GM12878 (cell line): Measurements from ENCODE around the gene MBD6. TPM values are rescaled to one million over a fixed set of nuclear protein-coding genes. Genes with fewer than 3 reads are reported as not detected.

Experiments
- ATAC-seq: fragments of 200-7000 bp; cut with Tn5 transposase; 3 replicates; pipeline ENCODE4 v1.9.1; 2020; ENCODE audit warnings: mild to moderate bottlenecking, moderate library complexity
- BruUV-seq: library from RNA; stranded (reverse); fragments of 400-500 nt; replicated peaks from 2 replicates; lab custom pipeline; 2021; lab: Mats Ljungman, UMichigan
- CTCF ChIA-PET: fragments of 300-600 bp; sonication (Branson Sonifier 250); formaldehyde crosslinking; extraction: SDS; loops from one replicate; lab custom pipeline; 2021; ENCODE audit warnings: inconsistent platforms; lab: Yijun Ruan, JAX
- POLR2A ChIA-PET: fragments of 350-600 bp; formaldehyde crosslinking; extraction: SDS; loops from one replicate; lab custom pipeline; 2021; ENCODE audit warnings: inconsistent platforms; lab: Charles Lee
- RAD21 ChIA-PET: fragments of 300-600 bp; sonication (Branson Sonifier 250); formaldehyde crosslinking; loops from one replicate; lab custom pipeline; 2023; ENCODE audit warnings: antibody characterized with exemption; ENCODE audit not compliant: unreplicated experiment; lab: Charles Lee
- SMC1A ChIA-PET: fragments of 300-600 bp; sonication (Branson Sonifier 250); formaldehyde crosslinking; loops from one replicate; lab custom pipeline; 2023; ENCODE audit not compliant: unreplicated experiment, uncharacterized antibody; lab: Charles Lee
- DNase-seq: peaks from one replicate; pipeline ENCODE4 v3.0.0-alpha.2; 2011; ENCODE audit warnings: low read depth, low spot score
- FAIRE-seq: peaks from 3 replicates; lab custom pipeline; 2011; peaks lifted over from hg19 to GRCh38; lab: Jason Lieb, UNC
- H2AFZ ChIP-seq: 2 replicates; pipeline ENCODE4 v1.6.0; 2011; ENCODE audit warnings: low read depth, low read length, control low read depth; ENCODE audit not compliant: control insufficient read depth
- H3K27ac ChIP-seq: 2 replicates; pipeline ENCODE4 v1.5.1; 2011; ENCODE audit warnings: control low read depth; ENCODE audit not compliant: control insufficient read depth, insufficient read depth
- H3K27me3 ChIP-seq, 2 experiments: replicated peaks in 1 of 2; 2 replicates each; pipeline versions ENCODE4 v1.6.0 to v1.6.1; 2011; ENCODE audit warnings: low read length in 1 of 2; ENCODE audit not compliant: control insufficient read depth in 2 of 2, insufficient read depth in 2 of 2
- H3K36me3 ChIP-seq, 2 experiments: 2 replicates each; pipeline ENCODE4 v1.5.1; 2011; ENCODE audit warnings: low read length in 1 of 2; ENCODE audit not compliant: control insufficient read depth in 2 of 2, insufficient read depth in 2 of 2
- H3K4me1 ChIP-seq: 2 replicates; pipeline ENCODE4 v1.6.1; 2011; ENCODE audit warnings: mild to moderate bottlenecking, low read length, moderate library complexity, mixed read lengths; ENCODE audit not compliant: control insufficient read depth, insufficient read depth
- H3K4me2 ChIP-seq: 2 replicates; pipeline ENCODE4 v1.6.0; 2011; ENCODE audit warnings: control low read depth; ENCODE audit not compliant: control insufficient read depth, insufficient read depth
- H3K4me3 ChIP-seq: fragments of 200-600 bp; sonication (generic); 2 replicates; pipeline ENCODE4 v1.5.1; 2016
- H3K79me2 ChIP-seq: 2 replicates; pipeline ENCODE4 v1.6.0; 2011; ENCODE audit warnings: low read length; ENCODE audit not compliant: control insufficient read depth, insufficient read depth
- H3K9ac ChIP-seq: 2 replicates; pipeline ENCODE4 v1.8.0; 2011; ENCODE audit warnings: low read length, control low read depth, mixed read lengths; ENCODE audit not compliant: control insufficient read depth, insufficient read depth
- H3K9me3 ChIP-seq: replicated peaks from 3 replicates; pipeline ENCODE4 v1.5.1; 2011; ENCODE audit warnings: mild to moderate bottlenecking, low read length; ENCODE audit not compliant: control insufficient read depth, insufficient read depth
- H4K20me1 ChIP-seq: 2 replicates; pipeline ENCODE4 v1.6.0; 2011; ENCODE audit not compliant: control insufficient read depth, insufficient read depth
- E2F8 ChIP-seq: fragments of 450-650 bp; IDR thresholded peaks from 2 replicates; pipeline ENCODE4 v1.6.1; 2018; ENCODE audit warnings: mild to moderate bottlenecking, low read depth, moderate library complexity; ENCODE audit not compliant: partially characterized antibody
- IRF4 ChIP-seq: IDR thresholded peaks from 2 replicates; pipeline ENCODE4 v1.6.1; 2011; ENCODE audit warnings: low read depth, low read length
- NR2F1 ChIP-seq: fragments of 450-650 bp; conservative IDR thresholded peaks from 2 replicates; pipeline ENCODE4 v1.6.1; 2017; ENCODE audit warnings: mild to moderate bottlenecking
- SMAD5 ChIP-seq: IDR thresholded peaks from 2 replicates; pipeline ENCODE4 v1.6.1; 2016; ENCODE audit warnings: antibody characterized with exemption, low read depth
- SUZ12 ChIP-seq: fragments of 200-600 bp; sonication (generic); IDR thresholded peaks from one replicate; pipeline ENCODE4 v1.6.1; 2018; ENCODE audit warnings: antibody characterized with exemption, mild to moderate bottlenecking; ENCODE audit not compliant: unreplicated experiment
- TAF1 ChIP-seq: IDR thresholded peaks from 2 replicates; pipeline ENCODE4 v1.6.1; 2011; ENCODE audit warnings: mild to moderate bottlenecking, low read depth, low read length, borderline replicate concordance
- ZNF217 ChIP-seq: fragments of 450-650 bp; IDR thresholded peaks from 2 replicates; pipeline ENCODE4 v1.6.1; 2017; ENCODE audit warnings: antibody characterized with exemption, mild to moderate bottlenecking
- ZNF274 ChIP-seq: IDR thresholded peaks from one replicate; pipeline ENCODE4 v1.8.0; 2011; ENCODE audit not compliant: insufficient read length, insufficient read depth
- ZNF384 ChIP-seq: IDR thresholded peaks from 2 replicates; pipeline ENCODE4 v1.6.1; 2012; ENCODE audit warnings: low read depth, mild to moderate bottlenecking, low read length, improper control_type of control experiment, borderline replicate concordance
- WGBS: methylation state at CpG from one replicate; pipeline ENCODE4 v1.1.6; 2016; ENCODE audit warnings: low lambda C conversion rate; ENCODE audit not compliant: insufficient replicate concordance, insufficient coverage; ENCODE audit errors: missing lambda C conversion rate; 5-methylcytosine and 5-hydroxymethylcytosine counted together
- in situ Hi-C: fragments of 300-500 bp; cut with MboI; formaldehyde crosslinking; loops from 9 replicates; pipeline ENCODE4 v1.14.3; 2018; ENCODE audit warnings: mixed read lengths
- intact Hi-C: fragments of 100-400 bp; cut with micrococcal nuclease; formaldehyde crosslinking; loops from one replicate; pipeline ENCODE4 v1.14.2; 2022; ENCODE audit not compliant: unreplicated experiment
- polyA plus RNA-seq, 11 experiments: library from polyadenylated mRNA; depleted of rRNA in 4 of 11; unstranded in 6 of 11; stranded (reverse) in 5 of 11; fragments of >200 nt; fragmentation: Nextera tagmentation in 4 of 11; fragmentation: Illumina TruSeq in 1 of 11; extraction: Ambion mirVana in 4 of 11; extraction: Trizol in 1 of 11; gene quantifications; 1 replicate in 1 of 11; 2 replicates in 10 of 11; pipeline versions ENCODE4 v1.2.1 to v1.2.3, GENCODE V29; 2011 to 2016; ENCODE audit warnings: inconsistent platforms in 2 of 11, missing spikeins in 2 of 11, low read depth in 1 of 11
- total RNA-seq, 4 experiments: library from RNA; depleted of rRNA in 3 of 4; stranded (reverse); fragments of >200 nt in 3 of 4; fragmentation: Illumina TruSeq in 1 of 4; extraction: Trizol in 1 of 4; gene quantifications; 2 replicates each; pipeline versions ENCODE4 v1.2.1 to v1.2.3, GENCODE V29; 2013 to 2021
- TF ChIP-seq, protein P1 (sequence below): fragments of 450-650 bp; IDR thresholded peaks from 2 replicates; pipeline ENCODE4 v1.6.1; 2017; ENCODE audit warnings: mild to moderate bottlenecking, moderate library complexity
- TF ChIP-seq, protein P2 (sequence below): fragments of 450-650 bp; conservative IDR thresholded peaks from 2 replicates; pipeline ENCODE4 v1.6.1; 2017; ENCODE audit warnings: mild to moderate bottlenecking, moderate library complexity

The MBD6 gene
- total and polyA plus RNA-seq, 10 of the 15 experiments (the other 5 are each of a cell fraction or from before 2014, with no cell fraction given) = 1.5 to 52.7 (median 6.8) TPM

DNA sequence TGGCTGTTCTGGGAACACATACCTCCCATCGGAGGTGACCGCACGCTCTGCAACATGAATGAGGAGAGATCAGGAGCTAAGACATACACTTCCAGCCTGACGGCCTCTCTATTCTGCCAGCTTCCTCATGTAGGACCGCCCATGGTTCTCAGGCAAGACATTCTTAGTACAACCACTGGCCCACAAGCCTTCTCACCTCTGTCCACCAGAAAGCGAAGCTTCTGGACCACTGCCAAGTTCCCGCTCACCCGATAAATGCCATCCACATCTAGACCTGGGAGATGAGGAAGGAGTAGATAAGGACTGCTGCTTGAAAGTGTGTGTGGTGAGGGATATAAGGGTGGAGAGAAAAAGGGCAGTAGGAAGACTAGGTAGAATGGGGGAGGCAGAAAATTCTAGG is 48.2 kb upstream of the MBD6 start:
- Histone ChIP-seq H3K9ac (no peak overlapping the region), H4K20me1 (no peaks in the 10 kb centered on the region), H3K27me3 (no peaks in the 10 kb centered on the region), H3K79me2 (peaks cover 44% of the 10 kb centered on the region), H2AFZ (no peak overlapping the region), H3K4me1 (peaks cover 21% of the 10 kb centered on the region), H3K4me3 (no peak overlapping the region), H3K9me3 (no peaks in the 10 kb centered on the region), H3K4me2 (peak overlapping the region; percentile 31; the same call in 1 of the 2 replicates), H3K36me3 (peaks cover 1 to 27% of the 10 kb centered on the region in 2 experiments), H3K27ac (no peak overlapping the region)
- ATAC-seq (no peak), DNase-seq (no peak), FAIRE-seq (no peak)
- intact Hi-C loops (loop anchor here (10.0 kb wide), 1 partner anchor 280 kb away; the partner anchor contains the start of genes CDK4 and MARCHF9), in situ Hi-C loops (no loop called here)
- RAD21 ChIA-PET = no interaction called here
- WGBS = 98% methylated on average over 8 of the region's 8 CpGs
- BruUV-seq = no TSS peak
- CTCF ChIA-PET = interaction anchor here (0.6 to 8.1 kb wide), 7 partner anchors 9 to 163 kb away, joined by 3 to 114 read pairs (median 3); partner anchors contain the start of gene GLI1
- TF ChIP-seq NR2F1 (no peak), ZNF217 (no peak), E2F8 (no peak), ZNF384 (no peak), IRF4 (no peak), ZNF274 (no peak), TAF1 (no peak), SMAD5 (no peak), SUZ12 (no peak)
- TF ChIP-seq, protein P1, sequence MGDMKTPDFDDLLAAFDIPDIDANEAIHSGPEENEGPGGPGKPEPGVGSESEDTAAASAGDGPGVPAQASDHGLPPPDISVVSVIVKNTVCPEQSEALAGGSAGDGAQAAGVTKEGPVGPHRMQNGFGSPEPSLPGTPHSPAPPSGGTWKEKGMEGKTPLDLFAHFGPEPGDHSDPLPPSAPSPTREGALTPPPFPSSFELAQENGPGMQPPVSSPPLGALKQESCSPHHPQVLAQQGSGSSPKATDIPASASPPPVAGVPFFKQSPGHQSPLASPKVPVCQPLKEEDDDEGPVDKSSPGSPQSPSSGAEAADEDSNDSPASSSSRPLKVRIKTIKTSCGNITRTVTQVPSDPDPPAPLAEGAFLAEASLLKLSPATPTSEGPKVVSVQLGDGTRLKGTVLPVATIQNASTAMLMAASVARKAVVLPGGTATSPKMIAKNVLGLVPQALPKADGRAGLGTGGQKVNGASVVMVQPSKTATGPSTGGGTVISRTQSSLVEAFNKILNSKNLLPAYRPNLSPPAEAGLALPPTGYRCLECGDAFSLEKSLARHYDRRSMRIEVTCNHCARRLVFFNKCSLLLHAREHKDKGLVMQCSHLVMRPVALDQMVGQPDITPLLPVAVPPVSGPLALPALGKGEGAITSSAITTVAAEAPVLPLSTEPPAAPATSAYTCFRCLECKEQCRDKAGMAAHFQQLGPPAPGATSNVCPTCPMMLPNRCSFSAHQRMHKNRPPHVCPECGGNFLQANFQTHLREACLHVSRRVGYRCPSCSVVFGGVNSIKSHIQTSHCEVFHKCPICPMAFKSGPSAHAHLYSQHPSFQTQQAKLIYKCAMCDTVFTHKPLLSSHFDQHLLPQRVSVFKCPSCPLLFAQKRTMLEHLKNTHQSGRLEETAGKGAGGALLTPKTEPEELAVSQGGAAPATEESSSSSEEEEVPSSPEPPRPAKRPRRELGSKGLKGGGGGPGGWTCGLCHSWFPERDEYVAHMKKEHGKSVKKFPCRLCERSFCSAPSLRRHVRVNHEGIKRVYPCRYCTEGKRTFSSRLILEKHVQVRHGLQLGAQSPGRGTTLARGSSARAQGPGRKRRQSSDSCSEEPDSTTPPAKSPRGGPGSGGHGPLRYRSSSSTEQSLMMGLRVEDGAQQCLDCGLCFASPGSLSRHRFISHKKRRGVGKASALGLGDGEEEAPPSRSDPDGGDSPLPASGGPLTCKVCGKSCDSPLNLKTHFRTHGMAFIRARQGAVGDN = no peak
- TF ChIP-seq, protein P2, sequence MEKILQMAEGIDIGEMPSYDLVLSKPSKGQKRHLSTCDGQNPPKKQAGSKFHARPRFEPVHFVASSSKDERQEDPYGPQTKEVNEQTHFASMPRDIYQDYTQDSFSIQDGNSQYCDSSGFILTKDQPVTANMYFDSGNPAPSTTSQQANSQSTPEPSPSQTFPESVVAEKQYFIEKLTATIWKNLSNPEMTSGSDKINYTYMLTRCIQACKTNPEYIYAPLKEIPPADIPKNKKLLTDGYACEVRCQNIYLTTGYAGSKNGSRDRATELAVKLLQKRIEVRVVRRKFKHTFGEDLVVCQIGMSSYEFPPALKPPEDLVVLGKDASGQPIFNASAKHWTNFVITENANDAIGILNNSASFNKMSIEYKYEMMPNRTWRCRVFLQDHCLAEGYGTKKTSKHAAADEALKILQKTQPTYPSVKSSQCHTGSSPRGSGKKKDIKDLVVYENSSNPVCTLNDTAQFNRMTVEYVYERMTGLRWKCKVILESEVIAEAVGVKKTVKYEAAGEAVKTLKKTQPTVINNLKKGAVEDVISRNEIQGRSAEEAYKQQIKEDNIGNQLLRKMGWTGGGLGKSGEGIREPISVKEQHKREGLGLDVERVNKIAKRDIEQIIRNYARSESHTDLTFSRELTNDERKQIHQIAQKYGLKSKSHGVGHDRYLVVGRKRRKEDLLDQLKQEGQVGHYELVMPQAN = no peak
- POLR2A ChIA-PET = interaction anchor here (0.6 to 1.3 kb wide), 4 partner anchors 8 to 19 kb away, joined by 3 read pairs; partner anchors contain the start of gene INHBE
- SMC1A ChIA-PET = no interaction called here
